ENCODE measurements around the gene DBX2. TPM values are rescaled to one million over a fixed set of nuclear protein-coding genes. Genes with fewer than 3 reads are reported as not detected.

The DBX2 gene
- total and polyA plus RNA-seq, 2 of the 4 experiments (the other 2 are of a cell fraction) = not detected

GRCh38 chr12:45093051-45093450 lies 42.2 kb upstream of the DBX2 start:
- 0% methylated on average over 1 of the region's 5 CpGs; no CpG with 5 or more reads in 1 of the 2 experiments for WGBS, 2 experiments (ENCODE audit: extremely low coverage in 2 of 2, insufficient read length in 1 of 2)
- POLR2A ChIA-PET (ENCODE audit: unreplicated experiment) = no interaction called here
- no peak overlapping the region for H2BK15ac ChIP-seq (ENCODE audit: low read depth, low read length)
- H3K4me1 ChIP-seq (ENCODE audit: control insufficient read depth, insufficient read depth, low read length) = no peaks in the 10 kb centered on the region
- no peak overlapping the region for H2AFZ ChIP-seq (replicated peaks; ENCODE audit: low read length, poor library complexity)
- H3K14ac ChIP-seq (replicated peaks; ENCODE audit: low read depth, low read length) = no peak overlapping the region
- CTCF ChIA-PET = no interaction called here
- H3K9ac ChIP-seq (ENCODE audit: low read depth, low read length) = no peak overlapping the region
- intact Hi-C loops (cut with micrococcal nuclease) = no loop called here
- dilution Hi-C loops (cut with HindIII; ENCODE audit: low sequenced_read_pairs, unreplicated experiment) = no loop called here
- no peak overlapping the region for H2BK5ac ChIP-seq (ENCODE audit: low read depth, low read length, poor library complexity, severe bottlenecking)
- H4K5ac ChIP-seq (ENCODE audit: low read depth, low read length) = no peak overlapping the region
- H3K27me3 ChIP-seq (ENCODE audit: control insufficient read depth, insufficient read depth, low read length) = no peaks in the 10 kb centered on the region
- TF ChIP-seq FOS (IDR thresholded peaks at IDR 0.05; ENCODE audit: low read depth, low read length) (no peak), ELK1 (IDR thresholded peaks at IDR 0.05; ENCODE audit: borderline replicate concordance, low read depth, low read length) (no peak), CHD1 (IDR thresholded peaks at IDR 0.05; ENCODE audit: low read depth, low read length) (no peak), USF2 (IDR thresholded peaks at IDR 0.05; ENCODE audit: low read depth, low read length) (no peak), BHLHE40 (IDR thresholded peaks at IDR 0.05; ENCODE audit: low read depth, low read length) (no peak), RFX5 (IDR thresholded peaks at IDR 0.05; ENCODE audit: low read depth, low read length) (no peak), SMC3 (IDR thresholded peaks at IDR 0.05; ENCODE audit: low read depth, low read length) (no peak)
- no TSS peak for BruUV-seq (replicated peaks)
- no peak overlapping the region for H3K4ac ChIP-seq (ENCODE audit: low read depth, low read length)
- in situ Hi-C loops (cut with MboI; ENCODE audit: low sequenced_read_pairs) = no loop called here
- no peak overlapping the region for H3K56ac ChIP-seq (ENCODE audit: extremely low read depth, insufficient read depth, low read length)
- no peaks in the 10 kb centered on the region for H4K20me1 ChIP-seq (ENCODE audit: insufficient read depth, low read length)
- H3K18ac ChIP-seq (ENCODE audit: low read depth, low read length) = no peak overlapping the region
- DNase-seq (no peak), ATAC-seq (ENCODE audit: low read depth) (no peak)
- no peak overlapping the region for H4K8ac ChIP-seq (ENCODE audit: low read depth in 2 of 2, low read length in 2 of 2)
- no peaks in the 10 kb centered on the region for H3K9me3 ChIP-seq (ENCODE audit: control insufficient read depth, insufficient read depth, low read length)
- H4K91ac ChIP-seq (ENCODE audit: insufficient read depth, low read depth, low read length) = no peak overlapping the region
- H2BK20ac ChIP-seq (ENCODE audit: low read depth, low read length) = no peak overlapping the region
- H3K4me3 ChIP-seq (ENCODE audit: insufficient read depth, low read depth, low read length) = no peak overlapping the region
- no peak overlapping the region for H2BK120ac ChIP-seq (ENCODE audit: low read depth, low read length)
- no peak overlapping the region for H2AK9ac ChIP-seq (replicated peaks; ENCODE audit: low read depth, low read length, poor library complexity)
- no peak overlapping the region for H2AK5ac ChIP-seq (ENCODE audit: low read depth, low read length)
- no peak overlapping the region for H3K27ac ChIP-seq (ENCODE audit: insufficient read depth, low read length)
- no peak overlapping the region for H3K4me2 ChIP-seq (ENCODE audit: low read depth, low read length)
- H3K79me1 ChIP-seq (ENCODE audit: low read depth in 1 of 2, low read length in 2 of 2) = no peaks in the 10 kb centered on the region
- H3K23ac ChIP-seq (ENCODE audit: low read depth, low read length) = no peak overlapping the region
- no peaks in the 10 kb centered on the region for H3K36me3 ChIP-seq (ENCODE audit: control insufficient read depth, insufficient read depth, low read length)
- H3K9me1 ChIP-seq (ENCODE audit: insufficient read depth, low read length) = no peaks in the 10 kb centered on the region

All from IMR-90 (cell line).